ENCODE data around the gene SYT5. TPM values are rescaled to one million over a fixed set of nuclear protein-coding genes. Genes with fewer than 3 reads are reported as not detected.
A peak's percentile ranks its signal among the peaks of the same experiment; 100 is the strongest.

SYT5 gene
- polyA plus RNA-seq, 1 donor (not counting 4 experiments of a cell fraction or from before 2014, with no cell fraction given): 0.33 TPM

- no peaks in the 10 kb centered on the region for H3K27me3 ChIP-seq (ENCODE audit: control insufficient read depth, extremely low read depth, insufficient read depth, low read length)
- no peaks in the 10 kb centered on the region for H3K9me3 ChIP-seq (ENCODE audit: control insufficient read depth, low read depth, low read length)
- peak; percentile 60 for DNase-seq (ENCODE audit: low read depth, low spot score)
- peaks cover 3% of the 10 kb centered on the region for H4K20me1 ChIP-seq (ENCODE audit: control insufficient read depth, extremely low read depth, insufficient read depth, low read length)
- H3K4me1 ChIP-seq (ENCODE audit: control insufficient read depth, extremely low read depth, insufficient read depth, low read length): peaks cover 24% of the 10 kb centered on the region
- peak overlapping the region; percentile 70 for H3K27ac ChIP-seq (ENCODE audit: control insufficient read depth, insufficient read depth, low read length)
- H3K9me1 ChIP-seq (ENCODE audit: control insufficient read depth, extremely low read depth, insufficient read depth, low read length): peaks cover 9% of the 10 kb centered on the region
- dilution Hi-C loops (cut with MboI; ENCODE audit: extremely low pct_ligation_motif_present, low sequenced_read_pairs): no loop called here
- no peaks in the 10 kb centered on the region for H3K36me3 ChIP-seq (ENCODE audit: control insufficient read depth in 2 of 2, extremely low read depth in 1 of 2, insufficient read depth in 2 of 2, low read length in 2 of 2)
- TF ChIP-seq CTCF (optimal IDR thresholded peaks at IDR 0.05 in 1 of 3, IDR thresholded peaks at IDR 0.05 in 1 of 3, conservative IDR thresholded peaks at IDR 0.05 in 1 of 3; ENCODE audit: extremely low read depth in 1 of 3, insufficient read depth in 2 of 3, low read length in 3 of 3) (no peak), EZH2 (IDR thresholded peaks at IDR 0.05; ENCODE audit: low read length) (no peak)
- no peaks in the 10 kb centered on the region for H3K79me2 ChIP-seq (ENCODE audit: control insufficient read depth, insufficient read depth, low read length)
- peak overlapping the region; percentile 58 for H3K4me2 ChIP-seq (ENCODE audit: control insufficient read depth, extremely low read depth, insufficient read depth, low read depth, low read length)
- peak overlapping the region; percentile 47 for H3K9ac ChIP-seq (ENCODE audit: control insufficient read depth, extremely low read depth, insufficient read depth, low read length)
- no peak overlapping the region for H2AFZ ChIP-seq (ENCODE audit: control insufficient read depth, low read length)
- FAIRE-seq: peak; percentile 32
- no peak overlapping the region for H3K4me3 ChIP-seq (ENCODE audit: control insufficient read depth in 2 of 3, extremely low read depth in 1 of 3, insufficient read depth in 2 of 3, low read depth in 1 of 3, low read length in 3 of 3)
Measured at GRCh38 chr19:55209693-55210472, 29.8 kb upstream of the SYT5 start.

GRCh38 chr19:55208880-55209692, 29.0 kb upstream of the SYT5 start, which contains the start of gene PTPRH:
PTPRH (minus strand) TSS chr19:55209501; CDS start chr19:55209433, 68 bp downstream.
- Histone ChIP-seq H3K9me1 (ENCODE audit: control insufficient read depth, extremely low read depth, insufficient read depth, low read length) (peaks cover 9% of the 10 kb centered on the region), H3K4me2 (ENCODE audit: control insufficient read depth, extremely low read depth, insufficient read depth, low read depth, low read length) (peak within 1 kb of the TSS; percentile 58), H3K9me3 (ENCODE audit: control insufficient read depth, low read depth, low read length) (no peaks in the 10 kb centered on the region), H3K9ac (ENCODE audit: control insufficient read depth, extremely low read depth, insufficient read depth, low read length) (peak within 1 kb of the TSS; percentile 47), H3K79me2 (ENCODE audit: control insufficient read depth, insufficient read depth, low read length) (no peaks in the 10 kb centered on the region), H3K36me3 (ENCODE audit: control insufficient read depth in 2 of 2, extremely low read depth in 1 of 2, insufficient read depth in 2 of 2, low read length in 2 of 2) (no peaks in the 10 kb centered on the region), H3K27ac (ENCODE audit: control insufficient read depth, insufficient read depth, low read length) (peak within 1 kb of the TSS; percentile 70), H3K4me1 (ENCODE audit: control insufficient read depth, extremely low read depth, insufficient read depth, low read length) (peaks cover 24% of the 10 kb centered on the region), H4K20me1 (ENCODE audit: control insufficient read depth, extremely low read depth, insufficient read depth, low read length) (peaks cover 3% of the 10 kb centered on the region), H3K27me3 (ENCODE audit: control insufficient read depth, extremely low read depth, insufficient read depth, low read length) (no peaks in the 10 kb centered on the region), H2AFZ (ENCODE audit: control insufficient read depth, low read length) (no peak within 1 kb of the TSS), H3K4me3 (ENCODE audit: control insufficient read depth in 2 of 3, extremely low read depth in 1 of 3, insufficient read depth in 2 of 3, low read depth in 1 of 3, low read length in 3 of 3) (no peak within 1 kb of the TSS)
- no peak for DNase-seq (ENCODE audit: low read depth, low spot score)
- TF ChIP-seq CTCF (optimal IDR thresholded peaks at IDR 0.05 in 1 of 3, IDR thresholded peaks at IDR 0.05 in 1 of 3, conservative IDR thresholded peaks at IDR 0.05 in 1 of 3; ENCODE audit: extremely low read depth in 1 of 3, insufficient read depth in 2 of 3, low read length in 3 of 3): no peak
- TF ChIP-seq EZH2 (IDR thresholded peaks at IDR 0.05; ENCODE audit: low read length): no peak
- FAIRE-seq: no peak
- dilution Hi-C loops (cut with MboI; ENCODE audit: extremely low pct_ligation_motif_present, low sequenced_read_pairs): no loop called here

All from keratinocyte (primary cell).